ENCODE results near the gene NUDT14. TPM values are rescaled to one million over a fixed set of nuclear protein-coding genes. Genes with fewer than 3 reads are reported as not detected.

NUDT14 gene
- total and polyA plus RNA-seq, 2 experiments from 2014 or later = 14.8 to 38.4 TPM

GRCh38 chr14:105220699-105221597 lies 39.8 kb upstream of the NUDT14 start (continued):
- TF ChIP-seq ZNF462 (CRISPR knock-in tag; IDR thresholded peaks at IDR 0.05) (no peak), CTCF (conservative IDR thresholded peaks at IDR 0.05; ENCODE audit: low read depth in 2 of 2) (no peak), EZH2phosphoT487 (IDR thresholded peaks at IDR 0.05; ENCODE audit: unreplicated experiment) (no peak), ZNF114 (CRISPR knock-in tag; IDR thresholded peaks at IDR 0.05) (no peak), ETS1 (IDR thresholded peaks at IDR 0.05) (no peak)
